ACHN (cell line): ENCODE results near the gene GPC5.

Source experiments
- DNase-seq: peaks from one replicate; pipeline ENCODE4 v3.0.0-alpha.2; 2015
- in situ Hi-C: cut with HindIII; loops from 2 replicates; pipeline ENCODE4 v1.10.0; 2017; ENCODE audit warnings: low sequenced_read_pairs, low pct_ligation_motif_present, low pct_unique_long_range_greater_than_20kb

GPC5 gene

DNA sequence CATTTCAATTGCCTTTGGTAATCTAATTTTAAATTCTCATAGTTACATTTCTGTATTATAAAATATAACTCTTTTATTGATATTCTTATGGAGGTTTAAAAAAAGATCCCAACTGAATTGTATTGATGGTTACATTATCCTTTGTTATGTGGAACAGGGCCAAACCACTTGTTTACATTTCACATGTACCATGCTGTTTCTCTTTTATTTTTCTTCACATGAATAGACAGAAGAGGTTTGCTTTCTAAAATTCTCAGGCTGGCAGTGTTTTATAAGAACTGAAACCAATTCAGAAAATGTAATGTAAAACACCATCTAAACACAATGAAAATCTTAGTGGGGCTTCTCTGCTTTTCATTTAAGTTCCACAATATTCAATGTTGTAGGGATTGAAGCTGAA is 122.5 kb downstream of the GPC5 start:
- in situ Hi-C loops = no loop called here
- DNase-seq = no peak

DNA sequence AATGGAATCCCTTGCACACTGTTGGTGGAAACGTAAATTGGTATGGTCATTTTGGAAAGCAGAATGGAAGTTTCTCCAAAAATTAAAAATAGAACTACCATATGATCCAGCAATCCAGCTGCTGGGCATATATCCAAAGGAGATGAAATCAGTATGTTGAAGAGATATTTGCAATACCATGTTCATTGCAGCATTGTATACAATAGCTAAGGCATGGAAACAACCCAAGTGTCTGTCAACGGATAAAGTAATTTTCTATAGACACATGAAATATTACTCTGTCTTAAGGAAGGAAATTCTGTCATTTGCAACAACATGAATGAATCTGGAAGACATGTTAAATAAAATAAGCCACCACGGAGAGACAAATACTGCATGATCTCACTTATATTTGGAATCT is 124.7 kb downstream of the GPC5 start:
- DNase-seq = no peak
- in situ Hi-C loops = no loop called here

DNA sequence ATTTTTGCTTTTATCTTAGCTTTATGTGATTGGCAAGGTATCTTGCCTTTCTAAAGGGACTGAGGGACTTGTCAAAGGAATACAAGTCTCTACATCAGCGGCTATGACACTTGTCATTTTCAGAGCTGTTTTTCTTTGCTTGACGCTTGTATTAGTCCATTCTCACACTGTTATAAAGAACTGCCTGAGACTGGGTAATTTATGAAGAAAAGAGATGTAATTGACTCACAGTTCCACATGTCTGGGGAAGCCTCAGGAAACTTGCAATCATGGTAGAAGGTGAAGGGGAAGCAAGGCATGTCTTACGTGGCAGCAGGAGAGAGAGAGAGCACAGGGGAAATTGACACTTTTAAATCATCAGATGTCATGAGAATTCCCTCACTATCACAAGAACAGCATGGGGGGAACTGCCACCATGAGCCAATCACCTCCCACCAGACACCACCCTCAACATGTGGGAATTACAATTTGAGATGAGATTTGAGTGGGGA is 128.2 kb downstream of the GPC5 start:
- in situ Hi-C loops = no loop called here
- DNase-seq = no peak

DNA sequence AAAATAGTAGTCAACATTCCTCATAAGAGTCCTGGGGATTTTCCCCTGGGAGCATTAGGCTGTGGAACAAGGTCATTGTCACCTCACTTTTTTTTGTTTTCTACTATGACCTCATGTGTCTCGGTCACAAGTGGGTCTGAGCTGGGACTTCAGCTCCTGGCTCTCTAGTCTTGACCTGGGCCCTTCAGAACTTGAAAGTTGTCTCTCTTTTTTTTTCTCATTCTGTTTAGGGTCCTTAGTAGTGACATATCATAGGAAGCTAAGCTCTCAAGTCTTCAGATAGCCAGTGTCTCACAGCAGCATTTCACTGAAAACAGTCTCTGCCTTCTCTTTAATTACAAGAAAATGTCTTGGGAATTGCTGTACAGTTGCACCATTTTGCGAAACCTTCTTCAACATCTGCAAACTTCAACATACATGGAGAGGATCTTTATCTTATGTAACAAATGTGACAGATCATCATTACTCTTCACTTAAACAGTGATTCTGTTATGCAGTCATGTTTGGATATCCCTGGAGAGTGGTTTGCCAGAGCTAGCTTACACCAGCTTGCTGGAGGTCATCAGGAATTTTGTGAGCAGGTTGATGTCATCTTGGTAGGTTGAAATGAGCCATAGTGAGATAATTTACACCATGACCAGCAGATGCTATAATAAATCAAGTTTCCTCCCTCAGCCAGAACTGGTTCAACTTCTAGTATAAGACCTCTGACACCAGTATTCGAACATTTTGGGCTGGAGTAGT is 131.5 kb downstream of the GPC5 start:
- in situ Hi-C loops = no loop called here

DNA sequence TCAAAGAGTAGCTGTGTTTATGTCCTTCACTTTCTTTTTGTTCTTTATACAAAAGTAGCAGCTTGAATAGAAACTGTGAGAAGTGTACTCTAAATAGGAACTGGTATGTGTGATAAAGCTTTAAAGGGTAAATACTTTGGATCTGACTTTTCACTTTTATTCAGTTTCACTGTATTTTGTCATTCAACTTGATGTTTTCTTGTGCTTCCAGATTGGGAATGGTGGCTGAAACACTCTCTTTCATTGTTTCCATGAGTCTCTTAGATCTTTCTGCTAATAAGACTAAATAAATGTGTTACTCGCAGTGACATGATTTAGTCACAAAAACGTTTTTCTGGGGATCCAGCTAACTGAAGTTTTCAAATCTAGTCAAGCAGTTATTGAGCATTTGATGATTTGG is 133.2 kb downstream of the GPC5 start:
- in situ Hi-C loops = no loop called here
- no peak for DNase-seq

More for the DNA sequence above, 131.5 kb downstream of the GPC5 start:
- no peak for DNase-seq

DNA sequence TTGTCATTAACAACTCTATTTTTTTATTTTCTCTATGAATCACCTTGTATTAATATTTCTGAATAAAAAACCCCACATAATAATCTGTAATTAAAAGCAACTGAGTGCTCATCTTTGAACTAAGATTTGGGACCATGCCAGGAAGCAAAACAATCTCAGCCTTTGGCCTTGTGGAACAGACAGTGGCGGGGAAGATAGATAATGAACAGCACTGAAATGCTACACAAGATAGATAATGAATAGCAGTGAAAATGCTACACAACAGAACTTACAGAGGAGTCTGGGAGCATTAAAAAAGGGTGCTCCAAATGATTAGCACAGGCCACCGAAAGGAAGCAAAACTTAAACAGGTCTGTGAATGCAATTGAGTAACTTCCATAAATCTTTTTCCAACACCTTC is 134.9 kb downstream of the GPC5 start:
- in situ Hi-C loops = no loop called here
- DNase-seq = no peak

DNA sequence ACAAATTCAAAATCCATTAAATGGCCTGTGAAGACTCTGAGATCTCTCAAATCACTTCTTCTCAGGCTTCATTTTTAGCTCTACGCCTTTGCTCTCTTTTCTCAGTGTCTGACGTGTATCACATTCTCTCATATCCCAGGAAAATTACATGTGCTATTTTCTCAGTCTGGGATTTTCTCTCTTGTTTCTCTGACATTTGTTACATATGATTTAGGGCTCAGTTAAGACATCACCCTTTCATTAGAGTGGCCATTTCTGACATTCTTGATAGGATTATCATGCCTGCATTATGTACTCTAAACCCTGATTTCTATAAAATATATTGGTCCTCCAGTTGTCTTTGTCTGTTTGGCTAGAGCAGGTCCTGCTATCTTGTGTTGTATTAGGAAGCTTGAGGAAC is 136.6 kb downstream of the GPC5 start:
- in situ Hi-C loops = no loop called here
- DNase-seq = no peak

DNA sequence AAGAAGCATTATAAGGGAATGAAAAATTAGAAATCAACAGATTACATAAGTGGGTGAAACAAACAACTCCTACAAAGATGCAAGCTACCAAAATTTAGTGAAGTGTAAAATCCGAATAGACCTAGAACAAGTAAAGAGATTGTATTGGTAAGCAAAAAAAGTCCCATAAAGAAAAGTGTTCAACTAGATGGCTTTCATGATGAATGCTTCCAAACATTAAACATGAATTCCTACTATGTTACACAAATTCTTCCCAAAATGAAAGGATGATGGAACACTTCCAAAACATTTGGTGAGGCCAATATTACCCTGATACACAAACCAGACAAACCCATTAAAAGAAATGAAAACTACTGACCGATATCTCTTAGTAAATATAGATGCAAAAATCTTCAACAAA is 139.0 kb downstream of the GPC5 start:
- no peak for DNase-seq
- in situ Hi-C loops = no loop called here

DNA sequence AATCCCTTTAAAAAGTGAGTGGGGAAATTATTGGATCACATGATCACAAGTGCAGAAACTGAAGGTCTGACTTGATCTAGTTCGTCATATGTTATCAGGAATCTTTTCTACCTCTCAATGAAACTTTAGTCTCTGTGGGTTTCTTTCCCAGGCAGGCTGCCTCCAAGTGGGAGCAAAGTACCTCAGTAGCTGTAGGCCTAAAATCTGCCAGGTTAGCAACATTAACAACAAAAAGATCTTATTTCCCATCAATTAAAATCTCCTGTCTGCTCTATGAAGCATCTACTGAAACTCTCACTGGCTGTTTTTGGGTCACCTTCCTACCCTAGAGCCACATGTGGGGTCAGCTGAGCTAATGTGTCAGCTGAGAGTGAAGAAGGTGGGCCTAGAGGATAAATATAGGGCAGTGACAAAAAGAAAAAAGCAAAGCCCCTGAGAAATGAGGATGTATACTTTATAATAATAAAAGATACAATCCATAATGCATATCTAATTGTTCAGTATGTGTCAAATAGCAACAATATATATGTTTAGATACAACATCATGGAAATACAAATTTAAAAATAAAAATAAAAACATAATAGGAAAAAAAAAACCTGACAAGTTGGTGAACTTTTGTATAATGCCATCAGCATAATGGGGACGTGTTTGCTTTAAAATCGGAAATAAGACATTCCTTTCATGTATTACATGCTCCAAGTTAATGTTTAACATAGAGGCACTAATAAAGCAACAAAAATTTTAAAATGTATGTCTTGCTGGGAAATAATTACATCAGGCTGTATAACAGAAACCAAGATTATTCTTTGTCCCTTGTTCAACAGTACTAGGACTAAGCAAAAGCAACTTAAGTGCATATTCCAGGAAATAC is 141.1 kb downstream of the GPC5 start:
- in situ Hi-C loops = no loop called here

DNA sequence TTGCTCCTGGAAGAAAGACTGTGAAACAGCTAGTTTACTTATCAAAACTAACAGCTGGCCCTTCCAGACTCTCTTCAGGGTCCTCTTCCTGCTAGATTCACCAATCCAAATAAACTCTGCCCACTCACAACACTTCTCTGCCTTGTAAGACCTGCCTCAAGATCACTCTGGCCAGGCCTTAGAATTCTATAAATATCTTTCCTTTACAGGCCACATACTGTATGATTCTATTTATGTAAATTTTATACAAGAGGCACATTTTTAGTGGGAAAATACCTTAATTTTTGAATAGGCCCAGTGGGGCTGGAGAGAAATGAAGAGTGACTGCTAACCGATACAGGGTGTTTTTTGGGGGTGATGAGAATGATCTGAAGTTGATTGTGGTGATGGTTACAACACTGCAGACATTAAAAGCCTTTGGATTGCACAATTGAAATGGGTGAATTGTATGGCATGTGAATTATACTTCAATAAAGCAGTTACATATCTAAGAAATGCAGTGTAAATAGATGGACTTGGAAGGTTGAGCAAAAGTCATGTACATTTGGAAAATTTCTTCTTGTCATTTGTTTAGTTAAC is 141.8 kb downstream of the GPC5 start:
- DNase-seq = no peak
- in situ Hi-C loops = no loop called here

More for the DNA sequence above, 141.1 kb downstream of the GPC5 start:
- DNase-seq = no peak

DNA sequence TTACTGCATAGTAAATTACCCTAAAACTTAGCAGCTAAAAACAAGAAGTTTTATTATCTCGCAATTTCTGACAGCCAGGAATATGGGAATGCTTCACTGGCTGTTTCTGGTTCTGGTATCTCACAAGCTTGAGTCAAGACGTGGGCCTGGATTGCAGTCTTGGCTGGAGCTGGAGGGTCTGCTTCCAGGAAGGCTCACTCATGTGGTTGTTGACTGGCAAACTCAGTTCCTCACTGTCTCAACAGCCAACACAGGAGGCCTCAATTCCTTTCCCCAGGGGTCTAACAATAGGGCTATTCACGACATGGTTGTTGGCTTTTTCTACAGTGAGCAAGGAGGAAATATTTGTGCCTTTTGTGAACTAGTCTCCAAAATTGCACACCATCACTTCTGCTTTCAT is 146.3 kb downstream of the GPC5 start:
- in situ Hi-C loops = no loop called here
- DNase-seq = no peak

DNA sequence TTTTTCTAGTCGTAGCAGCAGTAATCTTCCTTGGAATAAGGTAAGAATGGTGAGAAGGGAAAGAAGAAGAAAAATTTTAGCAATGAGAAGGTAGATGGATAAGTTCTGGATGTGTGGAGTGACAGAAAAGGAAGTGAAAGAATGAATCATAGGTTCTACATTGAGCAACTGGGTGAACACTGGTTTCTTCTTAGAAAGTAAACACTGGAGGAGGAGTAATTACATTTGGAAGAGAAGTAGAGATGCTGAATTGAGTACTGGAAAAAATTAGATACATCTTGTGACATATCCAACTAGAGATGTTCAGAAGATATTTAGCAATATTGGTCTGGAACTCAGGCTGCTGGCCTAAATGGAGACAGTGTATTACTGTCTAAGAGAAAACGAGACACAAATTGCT is 148.5 kb downstream of the GPC5 start:
- in situ Hi-C loops = no loop called here
- no peak for DNase-seq

DNA sequence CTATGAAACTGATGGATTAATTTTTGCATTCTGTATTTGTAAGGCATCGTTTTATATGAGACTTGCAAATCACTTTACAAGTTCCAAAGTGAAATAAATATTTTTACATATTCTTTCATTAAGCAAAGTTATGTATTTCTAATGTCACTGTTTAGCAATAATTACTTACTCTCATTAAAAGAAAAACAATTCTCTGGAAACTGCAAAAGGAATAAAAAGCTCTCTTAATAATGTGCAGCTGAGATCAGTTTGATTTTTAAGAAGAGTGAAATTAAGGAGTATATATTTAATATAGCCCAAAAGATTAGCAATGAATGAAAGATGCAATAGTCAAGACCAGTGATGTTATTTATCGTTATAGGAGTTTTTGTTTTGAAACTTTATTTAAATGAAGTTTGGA is 155.2 kb downstream of the GPC5 start:
- no peak for DNase-seq
- in situ Hi-C loops = no loop called here

DNA sequence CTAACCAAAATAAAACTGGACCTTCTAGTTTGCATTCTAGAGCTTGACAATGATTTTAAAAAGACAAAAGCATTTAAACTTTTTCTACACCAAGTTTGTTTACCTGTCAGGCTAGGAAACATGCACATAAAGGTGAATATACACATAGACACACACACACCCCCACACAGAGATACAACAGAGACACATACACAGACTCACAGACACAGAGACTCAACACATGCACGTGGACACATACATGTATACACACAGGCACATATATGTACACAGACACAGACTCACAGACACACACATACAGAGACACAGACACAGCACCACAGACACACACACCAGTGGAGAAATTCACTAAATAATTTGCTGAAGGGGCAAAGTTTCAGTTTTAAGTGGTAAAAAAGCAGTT is 155.7 kb downstream of the GPC5 start:
- DNase-seq = no peak
- in situ Hi-C loops = no loop called here

DNA sequence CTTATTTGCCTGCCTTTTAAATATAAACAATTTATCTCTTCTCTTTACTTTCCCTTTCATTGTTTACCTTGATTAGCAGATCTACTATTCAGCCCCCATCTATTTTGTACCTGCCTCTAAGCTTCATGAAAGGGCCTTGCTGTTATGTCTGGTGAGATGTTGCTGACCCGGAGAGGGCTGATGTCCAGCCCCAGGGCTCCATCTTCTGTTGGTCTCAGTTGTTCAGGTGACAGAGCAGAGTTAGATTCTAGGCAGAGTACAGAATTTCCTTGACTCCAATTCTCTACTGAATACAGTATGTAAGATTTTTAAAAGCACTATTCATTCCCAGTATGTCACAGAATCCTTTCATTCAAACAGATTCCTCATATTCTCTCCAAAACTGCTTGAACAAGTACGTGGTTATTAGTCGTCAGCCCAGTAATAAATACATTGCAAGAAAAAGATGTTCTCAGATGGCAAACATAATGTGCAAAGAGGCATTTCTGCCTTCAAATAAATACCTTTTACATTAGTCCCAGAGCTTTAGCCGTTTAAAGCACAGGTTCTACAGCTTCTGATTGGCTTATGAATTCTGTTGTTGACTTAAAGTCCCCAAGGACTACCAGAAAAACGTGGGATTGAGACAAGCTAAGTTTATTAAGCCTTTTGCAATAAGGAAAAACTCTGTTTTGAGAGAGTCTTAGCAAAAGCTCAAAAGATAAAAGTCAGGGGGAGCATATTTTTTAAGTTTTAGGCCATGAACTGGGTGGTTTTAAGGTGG is 159.1 kb downstream of the GPC5 start:
- in situ Hi-C loops = no loop called here
- DNase-seq = no peak

DNA sequence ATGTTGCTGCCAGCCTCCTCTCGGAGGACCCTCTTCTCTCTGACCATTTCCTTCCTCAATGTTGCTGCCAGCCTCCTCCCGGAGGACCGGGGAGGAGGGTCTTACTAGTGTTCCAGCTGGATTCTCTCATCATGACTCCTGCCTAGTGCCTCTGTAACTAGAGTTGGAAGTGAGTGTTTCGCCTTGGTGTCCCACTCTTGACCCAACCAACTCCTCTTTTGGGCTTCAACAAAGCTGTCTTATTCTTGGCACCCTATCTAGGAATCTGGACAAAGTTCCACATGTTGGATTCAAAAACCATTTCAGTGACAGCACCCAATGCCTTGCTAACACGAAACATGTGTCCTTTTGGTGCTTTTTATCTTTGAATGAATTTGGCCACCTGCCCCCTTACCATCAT is 165.4 kb downstream of the GPC5 start:
- in situ Hi-C loops = no loop called here
- no peak for DNase-seq

DNA sequence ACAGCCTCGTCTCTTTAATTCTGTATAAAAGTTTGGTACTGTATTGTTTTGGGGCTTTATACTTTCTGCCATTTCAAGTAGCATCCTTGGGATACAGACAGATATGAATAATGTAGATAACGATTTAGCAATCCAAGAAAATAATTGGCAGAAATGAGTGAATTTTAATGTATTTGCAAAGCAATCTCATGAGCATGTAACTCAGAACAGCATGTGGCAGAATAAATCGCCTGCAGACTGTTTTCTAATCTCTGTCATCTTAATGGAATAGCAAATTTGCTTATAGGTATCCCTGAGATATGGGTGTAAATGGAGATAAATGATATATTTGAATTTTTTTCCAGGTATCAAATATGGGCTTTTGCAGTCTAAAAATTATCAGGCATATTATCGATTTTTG is 166.0 kb downstream of the GPC5 start:
- in situ Hi-C loops = no loop called here
- DNase-seq = no peak

DNA sequence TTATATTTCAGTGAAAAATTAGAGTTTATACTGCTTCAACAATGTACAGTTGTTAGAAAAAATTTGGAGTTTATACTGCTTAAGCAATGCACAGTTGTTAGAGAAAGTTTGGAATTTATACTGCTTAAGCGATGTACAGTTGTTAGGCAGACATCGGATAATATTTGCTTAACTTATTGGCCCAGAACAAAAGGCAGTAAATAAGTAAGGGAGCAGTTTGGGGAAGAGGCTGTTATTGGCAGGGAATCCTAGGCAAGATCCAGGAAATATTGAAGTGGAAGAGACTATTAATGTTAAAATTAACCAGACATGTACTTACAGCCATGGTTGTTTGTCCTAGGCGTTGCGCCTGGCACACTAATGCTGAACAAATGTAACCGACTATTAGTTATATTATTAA is 166.9 kb downstream of the GPC5 start:
- no peak for DNase-seq

More for the DNA sequence above, 166.9 kb downstream of the GPC5 start:
- in situ Hi-C loops = no loop called here
